ENCODE results near the gene DNER. TPM values are rescaled to one million over a fixed set of nuclear protein-coding genes. Genes with fewer than 3 reads are reported as not detected.
"Not testable (repeated sequence)": the region's sequence is repeated elsewhere in the genome, so short reads cannot be mapped to it uniquely, and the experiment has no call there.

DNER gene
- total RNA-seq, 1 donor from 2014 or later = not detected

- no peaks in the 10 kb centered on the region for H3K4me1 Mint-ChIP-seq (ENCODE audit: low read depth)
- TF ChIP-seq CTCF (IDR thresholded peaks at IDR 0.05) = no peak
- H3K27me3 Mint-ChIP-seq (ENCODE audit: low read depth) = no peaks in the 10 kb centered on the region
- no peak for DNase-seq (ENCODE audit: low spot score)
- no peaks in the 10 kb centered on the region for H3K36me3 Mint-ChIP-seq (ENCODE audit: low read depth)
- H3K9me3 Mint-ChIP-seq (ENCODE audit: low read depth) = peaks cover 3% of the 10 kb centered on the region
- no peak overlapping the region for H3K4me3 Mint-ChIP-seq (ENCODE audit: unreplicated experiment)
- no peak overlapping the region for H3K27ac Mint-ChIP-seq (ENCODE audit: unreplicated experiment)
These were observed 34.6 kb upstream of the DNER start for GRCh38 chr2:229748950-229749349.

DNA sequence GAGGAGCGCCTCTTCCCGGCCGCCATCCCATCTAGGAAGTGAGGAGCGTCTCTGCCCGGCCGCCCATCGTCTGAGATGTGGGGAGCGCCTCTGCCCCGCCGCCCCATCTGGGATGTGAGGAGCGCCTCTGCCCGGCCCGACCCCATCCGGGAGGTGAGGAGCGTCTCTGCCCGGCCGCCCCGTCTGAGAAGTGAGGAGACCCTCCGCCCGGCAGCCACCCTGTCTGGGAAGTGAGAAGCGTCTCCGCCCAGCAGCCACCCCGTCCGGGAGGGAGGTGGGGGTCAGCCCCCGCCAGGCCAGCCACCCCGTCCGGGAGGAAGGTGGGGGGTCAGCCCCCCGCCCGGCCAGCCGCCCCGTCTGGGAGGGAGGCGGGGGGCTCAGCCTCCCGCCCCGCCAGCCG is 28.3 kb upstream of the DNER start:
- H3K4me3 Mint-ChIP-seq (ENCODE audit: unreplicated experiment); DNase-seq (ENCODE audit: low spot score); H3K36me3 Mint-ChIP-seq (ENCODE audit: low read depth); H3K4me1 Mint-ChIP-seq (ENCODE audit: low read depth); H3K27ac Mint-ChIP-seq (ENCODE audit: unreplicated experiment); H3K27me3 Mint-ChIP-seq (ENCODE audit: low read depth): not testable (repeated sequence)
- peaks cover 22% of the 10 kb centered on the region for H3K9me3 Mint-ChIP-seq (ENCODE audit: low read depth)

DNA sequence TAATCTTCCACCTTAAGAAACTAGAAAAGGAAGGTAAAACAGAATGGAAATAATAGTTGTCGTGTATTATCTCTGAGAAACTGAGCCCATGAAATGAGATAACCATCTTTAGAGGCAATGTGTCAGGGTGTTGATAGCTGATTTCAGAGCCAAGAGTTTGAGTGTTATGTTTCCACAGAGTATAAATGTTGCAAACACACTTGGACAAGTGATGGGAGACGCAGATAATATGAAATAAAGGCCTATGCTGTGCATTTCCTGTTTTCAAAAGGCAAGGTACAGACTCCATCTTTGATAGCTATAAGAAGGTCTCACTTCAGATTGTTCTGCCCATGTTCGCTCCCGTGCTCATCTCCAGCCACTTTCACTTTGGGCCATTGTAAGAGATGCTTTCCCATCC is 25.9 kb upstream of the DNER start:
- Mint-ChIP-seq H3K27me3 (ENCODE audit: low read depth) (no peaks in the 10 kb centered on the region), H3K27ac (ENCODE audit: unreplicated experiment) (no peak overlapping the region), H3K36me3 (ENCODE audit: low read depth) (peaks cover 6% of the 10 kb centered on the region), H3K4me3 (ENCODE audit: unreplicated experiment) (no peak overlapping the region), H3K9me3 (ENCODE audit: low read depth) (peaks cover 31% of the 10 kb centered on the region), H3K4me1 (ENCODE audit: low read depth) (no peaks in the 10 kb centered on the region)
- no peak for TF ChIP-seq CTCF (IDR thresholded peaks at IDR 0.05)
- DNase-seq (ENCODE audit: low spot score) = no peak

- Mint-ChIP-seq H3K27ac (ENCODE audit: unreplicated experiment) (no peak overlapping the region), H3K4me1 (ENCODE audit: low read depth) (no peaks in the 10 kb centered on the region), H3K9me3 (ENCODE audit: low read depth) (peaks cover 28% of the 10 kb centered on the region), H3K36me3 (ENCODE audit: low read depth) (peaks cover 6% of the 10 kb centered on the region), H3K4me3 (ENCODE audit: unreplicated experiment) (no peak overlapping the region), H3K27me3 (ENCODE audit: low read depth) (no peaks in the 10 kb centered on the region)
- no peak for TF ChIP-seq CTCF (IDR thresholded peaks at IDR 0.05)
- DNase-seq (ENCODE audit: low spot score) = no peak
These were observed 23.8 kb upstream of the DNER start for GRCh38 chr2:229738024-229738625.

DNA sequence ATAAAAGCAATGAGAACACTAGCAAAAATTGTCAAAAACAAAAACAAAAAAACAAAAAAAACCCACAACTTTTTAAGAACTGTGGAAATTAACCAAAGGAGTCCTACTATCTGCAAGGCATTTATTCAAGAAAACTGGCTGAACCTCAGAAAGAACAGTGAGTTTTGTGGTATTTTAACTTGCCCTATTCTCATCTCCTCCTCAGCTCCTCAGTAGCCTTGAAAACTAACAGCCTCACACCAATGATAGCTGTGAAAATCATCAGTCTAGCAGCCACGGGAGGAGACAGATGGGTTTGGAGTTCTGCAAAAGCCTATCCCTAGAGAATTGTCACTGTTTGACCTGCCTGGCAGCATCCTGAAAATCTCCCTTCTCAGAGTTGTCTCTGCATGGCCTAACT is 20.1 kb upstream of the DNER start:
- Mint-ChIP-seq H3K36me3 (ENCODE audit: low read depth) (peaks cover 6% of the 10 kb centered on the region), H3K27ac (ENCODE audit: unreplicated experiment) (no peak overlapping the region), H3K4me1 (ENCODE audit: low read depth) (no peaks in the 10 kb centered on the region), H3K9me3 (ENCODE audit: low read depth) (peaks cover 26% of the 10 kb centered on the region), H3K27me3 (ENCODE audit: low read depth) (no peaks in the 10 kb centered on the region), H3K4me3 (ENCODE audit: unreplicated experiment) (no peak overlapping the region)
- TF ChIP-seq CTCF (IDR thresholded peaks at IDR 0.05) = no peak
- DNase-seq (ENCODE audit: low spot score) = no peak

DNA sequence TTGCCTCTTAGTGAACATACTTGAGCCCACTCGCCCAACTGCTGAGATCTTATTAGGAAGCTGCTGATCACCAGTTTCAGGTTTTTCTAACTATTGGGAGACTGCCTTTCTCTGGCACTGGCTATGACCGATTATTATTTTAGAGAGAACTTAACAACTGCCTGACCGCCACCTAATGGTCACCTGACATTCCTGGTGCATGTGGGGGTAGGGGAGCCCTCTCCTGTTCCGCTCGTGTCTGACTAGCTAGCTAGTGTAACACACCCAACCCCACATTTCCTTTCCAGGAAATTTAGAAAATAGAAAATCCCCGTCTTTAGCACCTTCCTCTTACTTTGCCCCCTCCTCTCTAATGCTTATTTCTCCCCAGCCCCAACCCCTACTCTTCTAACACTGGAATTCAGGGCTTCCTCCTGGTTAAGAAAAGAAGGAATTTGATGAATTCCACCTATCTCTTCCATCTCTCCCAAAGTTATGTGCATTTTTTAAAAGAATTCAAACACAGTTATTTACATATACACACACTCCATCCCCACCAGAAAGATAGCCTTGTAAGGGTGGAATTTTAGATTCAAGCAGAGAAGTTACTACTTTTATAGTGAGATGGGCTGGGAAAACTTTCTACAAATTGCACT is 19.4 kb upstream of the DNER start:
- H3K27ac Mint-ChIP-seq (ENCODE audit: unreplicated experiment) = no peak overlapping the region
- peaks cover 19% of the 10 kb centered on the region for H3K9me3 Mint-ChIP-seq (ENCODE audit: low read depth)
- peaks cover 6% of the 10 kb centered on the region for H3K36me3 Mint-ChIP-seq (ENCODE audit: low read depth)
- TF ChIP-seq CTCF (IDR thresholded peaks at IDR 0.05) = no peak
- no peaks in the 10 kb centered on the region for H3K4me1 Mint-ChIP-seq (ENCODE audit: low read depth)
- no peak for DNase-seq (ENCODE audit: low spot score)
- no peak overlapping the region for H3K4me3 Mint-ChIP-seq (ENCODE audit: unreplicated experiment)
- no peaks in the 10 kb centered on the region for H3K27me3 Mint-ChIP-seq (ENCODE audit: low read depth)
